Activated CD4-positive, alpha-beta T cell treated with anti-CD3 and anti-CD28 coated beads, Interleukin-2, amount 50 U/mL, for 48 hours (primary cell): ENCODE results near the gene AMIGO3.
"Not testable (repeated sequence)": the region's sequence is repeated elsewhere in the genome, so short reads cannot be mapped to it uniquely, and the experiment has no call there.

Experiments
- DNase-seq, 2 experiments: peaks; one replicate each; pipeline ENCODE4 v3.0.0-alpha.2; 2020

Gene AMIGO3

DNA sequence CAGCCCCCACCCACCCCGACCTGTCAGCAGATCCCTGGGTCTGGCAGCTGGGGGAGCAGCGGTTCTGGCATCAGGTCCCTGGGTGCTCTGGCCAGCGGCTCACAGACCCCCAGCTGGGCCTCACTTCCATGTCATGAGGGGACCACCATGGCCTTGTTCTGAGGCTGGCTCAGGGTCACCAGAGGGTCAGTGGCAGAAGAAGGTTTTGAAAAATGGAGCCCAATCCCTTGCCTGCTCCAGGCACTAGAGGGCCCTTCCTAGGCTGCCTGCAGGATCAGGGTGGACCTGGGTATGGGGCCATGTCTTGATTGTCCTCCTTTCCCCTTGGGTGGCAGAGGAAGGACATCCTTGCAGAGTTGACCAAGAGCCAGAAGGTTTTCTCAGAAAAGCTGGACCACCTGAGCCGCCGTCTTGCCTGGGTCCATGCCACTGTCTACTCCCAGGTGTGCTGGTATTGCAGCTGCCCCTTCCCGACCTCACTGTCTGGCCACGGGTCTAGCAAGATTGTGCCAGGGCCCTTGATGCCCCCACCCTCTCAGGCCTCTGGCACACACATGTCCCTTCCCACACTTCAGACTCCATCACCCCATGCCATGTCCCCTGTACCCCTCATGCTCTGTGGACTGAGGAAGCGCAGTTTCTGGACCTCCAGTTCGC is 12.9 kb downstream of the AMIGO3 start:
- DNase-seq, result no peak

GRCh38 chr3:49705390-49705960 is 14.0 kb downstream of the AMIGO3 start:
- no peak for DNase-seq

DNA sequence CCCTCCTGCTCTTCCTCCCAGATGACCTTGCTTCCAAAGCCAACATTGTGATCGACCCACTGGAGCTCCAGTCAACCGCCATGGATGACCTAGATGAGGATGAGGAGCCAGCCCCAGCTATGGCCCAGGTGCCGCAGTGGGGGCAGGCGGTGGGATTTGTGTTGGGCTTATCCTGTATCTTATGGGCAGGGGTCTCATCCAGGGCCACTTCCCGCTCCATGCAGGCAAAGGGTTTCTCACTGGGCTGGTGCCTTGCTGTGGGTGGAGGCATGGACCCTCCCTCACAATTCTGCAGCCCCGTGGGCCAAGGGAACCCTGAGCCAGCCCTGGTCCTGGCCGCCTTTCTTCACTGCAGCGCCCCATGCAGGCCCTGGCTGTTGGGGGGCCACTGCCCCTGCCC is 14.9 kb downstream of the AMIGO3 start:
- DNase-seq, result no peak

DNA sequence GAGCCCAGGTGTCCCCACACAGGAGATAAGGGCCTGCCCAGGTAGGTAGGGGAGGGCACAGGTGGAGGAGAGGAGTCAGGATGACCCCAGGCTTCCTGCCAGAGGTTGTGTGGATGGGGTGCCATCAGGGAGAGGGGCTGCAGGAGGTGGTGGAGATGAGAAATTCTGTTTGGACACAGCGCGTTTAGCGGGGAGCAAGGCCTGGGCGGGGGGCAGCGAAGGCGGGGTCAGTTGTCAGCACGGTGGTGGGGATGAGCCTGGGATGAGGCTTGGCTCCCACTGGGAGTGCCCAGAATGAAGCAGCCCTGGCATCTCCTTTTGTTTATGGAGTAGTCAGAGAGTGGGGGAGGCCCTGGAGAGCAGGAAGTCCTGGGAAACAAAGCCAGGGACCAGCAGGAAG is 15.5 kb downstream of the AMIGO3 start:
- DNase-seq, result no peak

- peak; percentile 65 to 71 for DNase-seq
Measured at GRCh38 chr3:49703443-49703927, 16.0 kb downstream of the AMIGO3 start.

GRCh38 chr3:49702672-49703071 is 16.8 kb downstream of the AMIGO3 start:
- DNase-seq, result no peak

DNA sequence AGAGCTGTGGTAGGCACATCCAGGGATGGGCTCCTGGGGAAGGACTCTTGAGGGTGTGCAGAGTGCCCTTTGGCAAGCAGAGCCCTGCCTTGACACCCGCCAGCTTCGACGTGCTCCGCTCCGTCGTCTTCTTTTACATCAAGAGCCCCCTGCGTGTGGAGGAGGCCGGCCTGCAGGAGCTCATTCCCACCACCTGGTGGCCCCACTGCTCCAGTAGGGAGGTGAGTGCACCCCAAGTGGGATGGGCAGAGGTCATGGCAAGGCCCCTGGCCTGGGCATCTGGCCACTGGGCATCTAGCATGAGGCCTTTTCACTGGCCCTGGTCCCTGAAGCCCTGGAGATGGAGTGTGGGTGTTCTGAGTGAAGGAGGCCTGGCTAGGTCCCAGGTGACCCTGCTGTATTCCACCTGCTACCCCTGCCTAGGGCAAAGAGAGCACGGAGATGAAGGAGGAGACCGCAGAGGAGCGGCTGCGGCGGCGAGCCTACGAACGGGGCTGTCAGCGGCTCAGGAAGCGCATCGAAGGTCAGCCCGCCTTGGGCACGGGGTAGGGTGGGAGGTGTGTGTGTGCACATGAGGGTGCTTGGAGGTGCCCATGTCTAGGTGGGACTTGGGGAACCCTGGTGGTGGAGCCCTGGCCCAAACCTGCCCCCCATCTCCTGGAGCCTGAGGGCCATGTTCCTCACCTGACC is 18.0 kb downstream of the AMIGO3 start:
- DNase-seq, result no peak

GRCh38 chr3:49700453-49701128 is 18.9 kb downstream of the AMIGO3 start:
- DNase-seq, result no peak

DNA sequence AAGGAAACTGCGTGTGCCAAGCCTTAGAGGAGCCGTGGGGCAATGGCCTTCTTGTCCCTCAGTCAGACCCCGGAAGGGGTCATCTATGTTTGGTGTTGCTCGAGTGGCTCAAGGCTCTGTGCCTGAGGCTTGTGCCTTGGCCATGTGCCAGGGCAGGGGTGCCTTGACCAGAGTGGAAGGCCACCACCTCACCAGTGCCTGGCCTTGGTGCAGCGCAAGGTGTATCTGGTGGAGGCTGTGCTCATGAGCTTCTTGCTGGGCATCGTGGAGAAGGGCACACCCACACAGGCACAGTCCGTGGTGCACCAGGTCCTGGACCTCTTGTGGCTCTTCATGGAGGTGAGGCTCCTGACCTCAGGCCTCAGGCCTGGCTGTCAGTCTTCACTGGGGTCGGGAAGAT is 19.5 kb downstream of the AMIGO3 start:
- DNase-seq, result no peak

DNA sequence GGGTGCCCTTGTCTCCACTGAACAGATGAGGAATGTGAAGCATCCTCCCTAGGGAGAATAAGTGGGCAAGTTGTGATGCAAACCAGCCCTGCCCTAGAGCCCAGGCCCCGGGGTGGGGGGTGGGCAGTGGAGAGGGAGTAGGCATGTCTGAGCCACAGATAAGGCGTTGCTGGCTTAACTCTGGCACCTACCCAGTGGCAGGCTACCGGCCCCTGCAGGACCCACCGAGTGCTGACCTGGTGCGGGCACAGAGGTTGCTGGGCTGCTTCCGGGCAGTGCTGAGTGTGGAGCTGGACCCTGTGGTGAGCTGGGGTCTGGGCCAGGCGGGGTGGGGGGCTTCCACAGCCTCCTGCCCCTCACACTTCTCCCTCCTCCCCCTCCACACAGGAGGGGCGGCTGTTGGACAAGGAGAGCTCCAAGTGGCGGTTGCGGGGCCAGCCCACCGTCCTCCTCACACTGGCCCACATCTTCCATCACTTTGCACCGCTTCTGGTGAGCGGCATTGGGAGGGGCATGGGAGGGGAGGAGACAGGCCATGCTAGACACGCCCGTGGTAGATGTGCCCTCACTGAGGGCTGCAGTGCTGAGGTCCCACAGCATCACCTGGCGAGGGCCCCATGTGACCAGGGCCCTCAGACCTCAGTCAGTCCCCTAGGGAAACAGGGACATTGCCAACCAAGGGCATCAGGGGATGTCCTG is 20.1 kb downstream of the AMIGO3 start:
- DNase-seq, result no peak

- not testable (repeated sequence) for DNase-seq
Measured at GRCh38 chr3:49695350-49696015, 24.0 kb downstream of the AMIGO3 start.

GRCh38 chr3:49694409-49695070 is 24.9 kb downstream of the AMIGO3 start:
- not testable (repeated sequence) for DNase-seq

GRCh38 chr3:49691481-49691880 is 28.0 kb downstream of the AMIGO3 start:
- DNase-seq, result not testable (repeated sequence)

GRCh38 chr3:49690856-49691255 is 28.6 kb downstream of the AMIGO3 start:
- not testable (repeated sequence) for DNase-seq

GRCh38 chr3:49689908-49690624 is 29.4 kb downstream of the AMIGO3 start:
- not testable (repeated sequence) for DNase-seq

DNA sequence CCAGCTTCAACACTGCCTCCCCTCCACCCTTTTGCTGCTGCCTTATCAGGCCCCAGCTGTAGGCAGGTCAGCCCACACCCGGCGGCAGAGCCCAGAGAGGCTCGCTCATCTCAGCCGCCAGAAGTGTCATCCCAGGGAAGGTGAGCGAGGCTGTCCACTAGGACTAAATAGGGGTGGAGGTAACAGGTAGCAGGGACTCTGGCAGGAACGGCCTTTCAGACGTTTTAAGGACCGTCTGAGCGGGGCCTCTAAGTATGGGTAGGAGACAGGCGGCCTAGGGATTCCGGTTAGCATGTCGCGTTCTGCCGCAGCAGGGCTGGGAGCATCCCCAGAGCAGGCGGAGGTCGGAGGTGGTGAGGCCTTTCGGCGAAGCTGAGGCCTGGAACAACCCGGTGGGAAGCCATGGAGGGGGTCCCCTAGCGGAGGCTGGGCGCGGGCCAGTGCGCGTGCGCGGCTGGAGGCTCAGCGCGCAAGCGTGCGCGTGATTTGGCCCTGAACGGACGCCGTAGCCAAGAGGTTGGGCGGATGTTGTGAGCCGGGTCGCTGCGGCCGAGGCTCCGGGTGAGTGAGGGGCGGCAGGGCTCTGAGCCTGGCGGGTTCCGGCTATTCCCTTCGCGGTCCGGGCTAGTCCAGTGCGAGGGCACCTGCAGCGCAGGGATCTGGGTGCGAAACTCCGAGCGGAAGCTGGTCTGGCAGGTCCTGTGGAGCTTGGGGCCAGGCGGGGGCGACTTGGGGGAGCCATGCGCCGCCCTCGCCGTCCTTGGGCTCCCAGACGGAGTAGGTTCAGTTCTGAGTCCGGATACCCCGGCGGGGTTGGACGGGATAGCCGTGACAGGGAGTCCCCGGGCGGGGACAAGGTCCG is 30.2 kb downstream of the AMIGO3 start, which contains the start of the genes MST1 and RNF123:
TSS of gene MST1 (minus strand) at position 429 of the 862 bp plus-strand sequence. CDS start 783 bp downstream, outside the sequence.
TSS of gene RNF123 (plus strand) at position 512 of the 862 bp plus-strand sequence. CDS start 1,609 bp downstream, outside the sequence.
- DNase-seq, result peak; percentile 91 to 92

- DNase-seq, result not testable (repeated sequence)
Measured at GRCh38 chr3:49688338-49689045, 31.0 kb downstream of the AMIGO3 start.

DNA sequence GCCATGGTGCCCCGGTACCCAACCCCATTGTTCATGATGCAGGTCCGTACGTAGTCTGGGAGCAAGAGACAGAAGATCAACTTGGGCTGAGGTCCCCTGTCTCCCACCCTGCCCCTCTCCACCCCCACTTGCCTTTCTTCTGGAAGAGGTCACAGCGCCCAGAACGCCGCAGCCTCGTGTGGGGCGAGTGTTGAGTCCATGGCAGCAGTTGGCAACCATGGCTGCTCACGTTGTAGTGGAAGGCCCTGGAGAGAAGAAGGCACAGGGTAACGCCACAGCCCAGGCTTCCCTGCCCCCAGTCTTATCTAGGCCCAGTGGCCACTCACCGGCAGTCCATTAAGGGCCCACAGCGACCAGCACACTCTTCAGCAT is 32.1 kb downstream of the AMIGO3 start:
- not testable (repeated sequence) for DNase-seq
